Right atrium auricular region (tissue), 2 donors: Measurements from ENCODE around the gene TMEM43. TPM values are rescaled to one million over a fixed set of nuclear protein-coding genes. Genes with fewer than 3 reads are reported as not detected.

Experiments used
- DNase-seq: peaks from one replicate; pipeline ENCODE4 v3.0.0-alpha.2; 2019; ENCODE audit warnings: low spot score
- H3K27ac ChIP-seq, 2 donors: fragments of 200-600 bp; sonication (generic); 1 replicate in 1 of 2; 2 replicates in 1 of 2; pipeline ENCODE4 v1.5.1; 2016 to 2019
- H3K27me3 ChIP-seq, 2 donors: fragments of 200-600 bp; sonication (generic); one replicate each; pipeline versions ENCODE4 v1.5.1 to v1.6.0; 2017 to 2019
- H3K36me3 ChIP-seq: fragments of 200-600 bp; sonication (generic); one replicate; pipeline ENCODE4 v1.5.1; 2016
- H3K4me1 ChIP-seq, 2 donors: fragments of 200-600 bp; sonication (generic); one replicate each; pipeline versions ENCODE4 v1.5.1 to v1.6.0; 2017 to 2019
- H3K4me3 ChIP-seq, 2 donors: fragments of 200-600 bp; sonication (generic); 1 replicate in 1 of 2; 2 replicates in 1 of 2; pipeline ENCODE4 v1.5.1; 2017 to 2019; ENCODE audit warnings: mild to moderate bottlenecking in 1 of 2, moderate library complexity in 1 of 2
- H3K9me3 ChIP-seq, 2 donors: fragments of 200-600 bp; sonication (generic); one replicate each; pipeline ENCODE4 v1.5.1; 2019
- CTCF ChIP-seq, 2 donors: fragments of 200-600 bp; sonication (generic); IDR thresholded peaks; one replicate each; pipeline ENCODE4 v1.5.1; 2019; ENCODE audit warnings: antibody characterized with exemption in 2 of 2
- total RNA-seq, 2 donors: library from RNA; depleted of rRNA; stranded (reverse); fragments of >200 nt; gene quantifications; one replicate each; pipeline ENCODE4 v1.1.0, GENCODE V29; 2016

The TMEM43 gene
- total RNA-seq, 2 donors from 2014 or later: 91.8 to 142 TPM

DNA sequence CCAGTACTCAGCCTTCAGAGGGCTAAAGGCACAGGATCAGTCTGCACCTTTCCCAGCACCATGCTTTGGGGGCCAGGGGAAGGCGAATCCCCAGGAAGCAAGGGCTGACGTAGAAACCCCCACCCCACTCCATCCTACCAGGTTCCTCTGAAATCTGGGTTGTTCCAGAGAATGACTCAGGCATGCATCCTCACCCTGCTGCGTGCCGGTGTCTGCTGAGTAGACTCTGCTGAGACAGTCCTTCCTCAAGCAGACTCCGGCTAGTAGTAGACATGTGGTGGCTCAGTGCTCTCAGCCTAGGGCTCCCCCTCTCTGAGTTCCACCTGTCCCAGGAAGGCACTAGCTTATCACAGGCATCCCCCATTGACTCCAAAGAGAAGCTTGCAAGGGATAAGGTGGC lies 9.0 kb downstream of the TMEM43 start:
- no peak for DNase-seq
- peaks cover 0 to 23% of the 10 kb centered on the region in 2 donors for H3K4me1 ChIP-seq
- no peak overlapping the region for H3K4me3 ChIP-seq
- no peak for TF ChIP-seq CTCF (IDR thresholded peaks at IDR 0.05)
- H3K27ac ChIP-seq: no peak overlapping the region
- H3K9me3 ChIP-seq: no peaks in the 10 kb centered on the region
- H3K27me3 ChIP-seq: no peaks in the 10 kb centered on the region
- H3K36me3 ChIP-seq: peaks cover 92% of the 10 kb centered on the region

- peaks cover 0 to 23% of the 10 kb centered on the region in 2 donors for H3K4me1 ChIP-seq
- H3K36me3 ChIP-seq: peaks cover 95% of the 10 kb centered on the region
- no peaks in the 10 kb centered on the region for H3K9me3 ChIP-seq
- no peaks in the 10 kb centered on the region for H3K27me3 ChIP-seq
- TF ChIP-seq CTCF (IDR thresholded peaks at IDR 0.05): no peak
- no peak overlapping the region for H3K4me3 ChIP-seq
- DNase-seq: no peak
- no peak overlapping the region for H3K27ac ChIP-seq
These were observed 9.4 kb downstream of the TMEM43 start for GRCh38 chr3:14134291-14134690.

GRCh38 chr3:14135581-14135980 lies 10.7 kb downstream of the TMEM43 start:
- no peak for DNase-seq
- H3K27me3 ChIP-seq: no peaks in the 10 kb centered on the region
- TF ChIP-seq CTCF (IDR thresholded peaks at IDR 0.05): no peak
- H3K36me3 ChIP-seq: peaks cover 94% of the 10 kb centered on the region
- no peaks in the 10 kb centered on the region for H3K9me3 ChIP-seq
- H3K4me3 ChIP-seq: no peak overlapping the region
- no peak overlapping the region for H3K27ac ChIP-seq
- peaks cover 0 to 27% of the 10 kb centered on the region in 2 donors for H3K4me1 ChIP-seq

DNA sequence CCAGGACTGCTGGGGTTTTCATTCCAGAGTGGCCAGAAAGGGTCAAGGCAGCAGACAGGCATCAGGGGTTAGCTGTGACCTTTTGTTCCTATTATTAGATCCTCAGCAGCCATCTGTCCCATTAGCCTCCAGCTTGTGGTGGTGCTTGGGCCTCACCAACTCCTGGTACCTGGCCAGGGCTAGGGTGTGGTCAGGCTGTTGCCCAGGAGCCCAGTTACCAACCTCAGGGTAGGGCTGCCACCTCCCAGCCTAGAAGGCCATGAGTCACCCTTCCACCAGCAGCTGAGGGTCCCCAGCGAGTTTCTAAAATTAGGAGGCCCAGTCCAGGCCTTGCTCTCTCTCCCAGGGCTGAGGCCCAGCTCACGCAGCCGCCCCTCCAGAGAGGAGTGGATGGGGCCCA lies 12.2 kb downstream of the TMEM43 start:
- peak overlapping the region; percentile 9 to 81 for H3K27ac ChIP-seq
- TF ChIP-seq CTCF (IDR thresholded peaks at IDR 0.05): no peak
- no peak for DNase-seq

DNA sequence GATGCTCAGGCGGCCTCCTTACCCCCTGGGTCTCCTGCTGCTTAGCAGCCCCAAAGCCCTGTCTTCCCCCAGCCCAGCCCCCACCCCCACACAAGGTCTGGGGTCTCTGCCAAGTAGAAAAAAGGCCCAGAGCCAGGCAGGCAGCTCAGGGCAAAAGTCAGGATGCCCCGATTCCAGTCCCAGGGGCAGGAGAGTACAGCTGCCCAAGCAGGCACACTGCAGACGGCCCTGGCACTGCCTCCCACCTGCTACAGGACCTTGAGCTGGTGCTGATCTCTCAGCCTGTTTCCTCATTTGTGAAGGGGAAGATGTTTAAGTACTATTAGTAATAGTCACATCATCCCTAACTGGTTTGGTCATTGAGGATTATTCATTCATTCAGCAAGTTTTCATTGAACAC lies 12.6 kb downstream of the TMEM43 start:
- peak overlapping the region; percentile 9 to 81 for H3K27ac ChIP-seq
- no peaks in the 10 kb centered on the region for H3K9me3 ChIP-seq
- no peak for DNase-seq
- peaks cover 83% of the 10 kb centered on the region for H3K36me3 ChIP-seq
- TF ChIP-seq CTCF (IDR thresholded peaks at IDR 0.05): no peak
- no peaks in the 10 kb centered on the region for H3K27me3 ChIP-seq
- H3K4me3 ChIP-seq: no peak overlapping the region
- H3K4me1 ChIP-seq: peaks cover 0 to 45% of the 10 kb centered on the region in 2 donors

More for the DNA sequence above, 12.2 kb downstream of the TMEM43 start:
- peaks cover 0 to 41% of the 10 kb centered on the region in 2 donors for H3K4me1 ChIP-seq
- no peaks in the 10 kb centered on the region for H3K27me3 ChIP-seq
- no peaks in the 10 kb centered on the region for H3K9me3 ChIP-seq
- no peak overlapping the region for H3K4me3 ChIP-seq
- peaks cover 83% of the 10 kb centered on the region for H3K36me3 ChIP-seq
